ENCODE data around the gene RAD51B. TPM values are rescaled to one million over a fixed set of nuclear protein-coding genes. Genes with fewer than 3 reads are reported as not detected.

RAD51B gene
- total RNA-seq, 1 experiment from 2014 or later: 28.9 TPM

- in situ Hi-C loops (cut with HindIII; ENCODE audit: low pct_unique_long_range_greater_than_20kb, low sequenced_read_pairs): no loop called here
These were observed 683.7 kb downstream of the RAD51B start for GRCh38 chr14:68503186-68503825.

GRCh38 chr14:68504861-68505260 is 685.3 kb downstream of the RAD51B start:
- no peak for DNase-seq (ENCODE audit: low read depth, low spot score)
- in situ Hi-C loops (cut with HindIII; ENCODE audit: low pct_unique_long_range_greater_than_20kb, low sequenced_read_pairs): no loop called here

More at GRCh38 chr14:68503186-68503825, 683.7 kb downstream of the RAD51B start:
- no peak for DNase-seq (ENCODE audit: low read depth, low spot score)

GRCh38 chr14:68506021-68506644 is 686.6 kb downstream of the RAD51B start:
- in situ Hi-C loops (cut with HindIII; ENCODE audit: low pct_unique_long_range_greater_than_20kb, low sequenced_read_pairs): no loop called here
- DNase-seq (ENCODE audit: low read depth, low spot score): no peak

- no peak for DNase-seq (ENCODE audit: low read depth, low spot score)
- in situ Hi-C loops (cut with HindIII; ENCODE audit: low pct_unique_long_range_greater_than_20kb, low sequenced_read_pairs): no loop called here
These were observed 687.3 kb downstream of the RAD51B start for GRCh38 chr14:68506645-68507419.

GRCh38 chr14:68507544-68508081 is 688.0 kb downstream of the RAD51B start:
- no peak for DNase-seq (ENCODE audit: low read depth, low spot score)
- in situ Hi-C loops (cut with HindIII; ENCODE audit: low pct_unique_long_range_greater_than_20kb, low sequenced_read_pairs): no loop called here

GRCh38 chr14:68508581-68508980 is 689.0 kb downstream of the RAD51B start:
- no peak for DNase-seq (ENCODE audit: low read depth, low spot score)
- in situ Hi-C loops (cut with HindIII; ENCODE audit: low pct_unique_long_range_greater_than_20kb, low sequenced_read_pairs): no loop called here

GRCh38 chr14:68509188-68509983 is 689.8 kb downstream of the RAD51B start:
- DNase-seq (ENCODE audit: low read depth, low spot score): no peak
- in situ Hi-C loops (cut with HindIII; ENCODE audit: low pct_unique_long_range_greater_than_20kb, low sequenced_read_pairs): no loop called here

- no peak for DNase-seq (ENCODE audit: low read depth, low spot score)
- in situ Hi-C loops (cut with HindIII; ENCODE audit: low pct_unique_long_range_greater_than_20kb, low sequenced_read_pairs): no loop called here
These were observed 690.9 kb downstream of the RAD51B start for GRCh38 chr14:68510201-68511128.

- no peak for DNase-seq (ENCODE audit: low read depth, low spot score)
- in situ Hi-C loops (cut with HindIII; ENCODE audit: low pct_unique_long_range_greater_than_20kb, low sequenced_read_pairs): no loop called here
These were observed 691.8 kb downstream of the RAD51B start for GRCh38 chr14:68511129-68512047.

GRCh38 chr14:68512088-68512487 is 692.5 kb downstream of the RAD51B start:
- DNase-seq (ENCODE audit: low read depth, low spot score): no peak
- in situ Hi-C loops (cut with HindIII; ENCODE audit: low pct_unique_long_range_greater_than_20kb, low sequenced_read_pairs): no loop called here

- no peak for DNase-seq (ENCODE audit: low read depth, low spot score)
These were observed 693.6 kb downstream of the RAD51B start for GRCh38 chr14:68513137-68513536.

GRCh38 chr14:68513838-68514607 is 694.4 kb downstream of the RAD51B start:
- no peak for DNase-seq (ENCODE audit: low read depth, low spot score)
- in situ Hi-C loops (cut with HindIII; ENCODE audit: low pct_unique_long_range_greater_than_20kb, low sequenced_read_pairs): no loop called here

More at GRCh38 chr14:68513137-68513536, 693.6 kb downstream of the RAD51B start:
- in situ Hi-C loops (cut with HindIII; ENCODE audit: low pct_unique_long_range_greater_than_20kb, low sequenced_read_pairs): no loop called here

GRCh38 chr14:68514608-68515194 is 695.1 kb downstream of the RAD51B start:
- DNase-seq (ENCODE audit: low read depth, low spot score): no peak
- in situ Hi-C loops (cut with HindIII; ENCODE audit: low pct_unique_long_range_greater_than_20kb, low sequenced_read_pairs): no loop called here

GRCh38 chr14:68516342-68516741 is 696.8 kb downstream of the RAD51B start:
- DNase-seq (ENCODE audit: low read depth, low spot score): no peak

GRCh38 chr14:68518166-68518565 is 698.6 kb downstream of the RAD51B start:
- in situ Hi-C loops (cut with HindIII; ENCODE audit: low pct_unique_long_range_greater_than_20kb, low sequenced_read_pairs): no loop called here
- no peak for DNase-seq (ENCODE audit: low read depth, low spot score)

More at GRCh38 chr14:68516342-68516741, 696.8 kb downstream of the RAD51B start:
- in situ Hi-C loops (cut with HindIII; ENCODE audit: low pct_unique_long_range_greater_than_20kb, low sequenced_read_pairs): no loop called here

All from SK-MEL-5 (cell line).